HG02798 (cell line): ENCODE measurements around the gene CDKN2B-AS1.

Experiments
- ATAC-seq: cut with Tn5 transposase; IDR thresholded peaks from one replicate; pipeline ENCODE4 v1.9.1; 2021; ENCODE audit warnings: mild to moderate bottlenecking; ENCODE audit not compliant: unreplicated experiment, poor library complexity

The CDKN2B-AS1 gene

DNA sequence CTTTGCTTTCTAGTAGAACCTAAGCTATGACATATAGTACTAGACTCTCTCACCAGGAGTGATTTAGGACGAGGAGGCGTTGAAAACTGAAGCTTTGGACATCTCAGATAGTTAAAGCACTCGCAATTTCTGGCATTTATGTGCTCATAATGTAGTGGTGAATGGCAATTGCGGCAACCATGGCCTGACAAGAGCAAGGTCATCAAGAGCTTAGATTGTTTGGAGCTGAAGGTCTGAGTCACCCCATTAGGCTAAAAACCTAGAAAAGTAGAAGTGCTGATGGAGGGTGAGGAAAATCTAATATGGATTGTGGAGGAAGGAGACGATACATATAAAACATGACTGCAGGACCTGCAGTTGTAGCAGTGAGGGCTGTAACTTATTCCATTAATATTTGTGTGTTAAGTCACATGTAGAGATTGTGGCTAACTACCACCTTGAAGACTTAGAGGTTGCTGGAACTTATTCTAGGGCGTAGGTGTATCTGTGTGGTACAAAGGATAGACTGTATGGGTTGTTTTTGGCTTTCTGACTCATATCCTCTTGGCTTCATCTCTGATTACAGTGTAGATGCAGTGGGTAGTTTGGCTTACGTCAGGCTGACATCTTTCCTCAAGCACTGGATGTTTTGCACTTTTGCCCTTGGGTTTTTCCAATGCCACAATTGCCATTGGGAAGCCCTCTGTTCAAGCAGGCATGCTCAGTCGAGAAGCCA, 153.4 kb downstream of the CDKN2B-AS1 start:
- ATAC-seq = no peak

DNA sequence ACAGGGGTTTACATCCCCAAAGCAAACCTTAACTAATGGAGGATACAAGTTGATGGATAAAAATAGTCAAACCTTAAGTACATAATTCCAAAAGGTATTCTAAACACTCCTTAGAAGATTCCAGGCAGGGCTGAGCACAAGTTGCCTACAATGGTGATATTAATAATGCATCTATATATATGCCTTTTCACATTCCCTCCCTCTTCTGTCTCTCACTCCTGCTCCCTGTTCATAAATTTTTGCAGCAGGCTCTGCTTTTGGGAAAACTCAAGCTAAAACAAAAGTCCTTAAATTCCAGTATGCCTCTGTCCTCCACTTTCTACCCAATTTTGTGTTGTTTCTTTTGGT, 153.9 kb downstream of the CDKN2B-AS1 start:
- ATAC-seq = no peak

DNA sequence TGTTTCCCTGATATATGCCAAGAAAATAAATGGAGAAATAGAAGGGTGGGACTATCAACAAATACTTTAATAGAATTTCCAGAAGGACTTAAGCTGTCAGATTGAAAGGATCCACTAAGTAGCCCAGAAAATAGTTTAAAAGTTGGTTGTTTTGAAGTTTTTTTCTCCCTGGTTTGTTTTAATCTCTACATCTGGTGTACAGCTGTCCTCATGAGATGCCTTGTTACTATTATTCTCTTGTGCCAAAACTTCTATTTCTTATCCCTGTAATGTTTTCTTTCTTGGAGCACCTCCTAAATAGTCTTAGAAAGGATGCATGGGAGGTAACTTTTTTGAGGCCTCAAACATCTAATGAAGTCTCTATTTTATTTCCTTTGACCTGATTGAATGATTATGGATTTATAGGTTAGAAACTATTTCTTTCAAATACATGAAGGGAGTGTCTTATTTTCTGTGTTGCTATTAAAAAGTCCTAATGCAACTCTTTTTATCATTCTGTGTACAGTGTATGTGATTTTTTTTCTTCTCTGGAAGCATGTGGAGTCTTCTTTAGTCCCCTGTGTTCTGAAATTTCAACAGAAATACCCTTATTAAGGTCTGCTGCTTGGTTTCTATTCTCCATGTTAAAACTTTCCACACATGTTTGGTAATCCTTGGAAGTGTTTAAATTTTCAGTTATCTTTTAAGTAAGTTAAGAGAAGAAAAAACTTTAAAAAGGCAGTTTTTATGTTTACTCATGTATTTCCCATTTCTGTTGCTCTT, 154.5 kb downstream of the CDKN2B-AS1 start:
- ATAC-seq = no peak

DNA sequence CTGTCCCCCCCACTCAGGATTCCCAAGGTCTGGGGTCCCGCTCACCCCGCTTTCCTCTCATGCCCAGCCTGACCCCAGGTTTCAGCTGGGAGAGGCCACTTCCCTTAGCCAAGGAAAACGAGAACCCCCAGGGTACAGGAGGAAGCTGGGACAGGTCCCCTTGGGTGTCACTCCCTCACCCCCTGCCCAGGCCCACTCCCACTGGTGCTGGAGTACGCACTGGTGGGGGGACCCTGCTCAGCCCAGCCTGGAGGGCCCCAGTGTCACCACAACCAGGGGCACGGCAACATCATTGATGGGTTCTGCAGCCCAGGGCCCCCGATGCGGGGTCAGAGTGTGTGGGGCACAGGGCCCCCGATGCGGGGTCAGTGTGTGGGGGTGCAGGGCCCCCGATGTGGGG, 159.5 kb downstream of the CDKN2B-AS1 start:
- no peak for ATAC-seq

DNA sequence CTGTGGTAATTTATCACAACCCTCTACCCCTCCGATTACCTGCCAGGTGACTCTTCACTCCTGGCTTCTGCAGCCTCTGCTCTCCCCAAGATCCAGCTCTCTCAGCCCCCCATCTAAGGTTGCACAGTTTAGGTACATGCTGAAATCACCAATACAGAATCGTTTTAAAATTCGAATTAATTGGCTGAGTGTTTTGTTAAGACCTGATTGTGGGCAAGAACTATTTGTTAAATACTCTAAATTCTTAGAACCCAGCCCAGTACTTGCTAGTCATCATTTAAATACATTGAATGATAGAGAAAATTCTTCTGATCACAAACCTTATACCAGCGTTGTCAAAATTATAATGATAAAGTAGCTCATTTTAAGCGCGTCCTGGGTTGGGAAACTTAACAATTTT, 162.0 kb downstream of the CDKN2B-AS1 start:
- no peak for ATAC-seq

DNA sequence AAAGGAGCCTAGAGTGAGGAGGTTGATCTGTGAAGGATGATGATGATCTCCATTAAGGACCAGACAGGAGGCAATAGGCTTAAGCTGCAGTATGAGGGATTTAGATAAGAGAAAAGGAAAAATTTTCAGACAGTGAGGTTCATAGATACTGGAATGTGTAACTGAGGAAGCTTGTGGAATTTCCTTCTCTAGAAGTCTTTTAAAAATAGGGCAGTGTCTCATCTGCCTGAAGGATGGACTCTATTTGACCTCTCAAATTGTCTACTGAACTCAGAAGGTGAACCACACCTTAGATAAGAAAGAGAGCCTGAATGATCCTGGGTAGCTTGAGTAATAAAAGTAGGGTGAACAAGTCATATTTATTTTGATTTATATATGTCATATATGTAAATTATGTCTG, 162.7 kb downstream of the CDKN2B-AS1 start:
- ATAC-seq = no peak

DNA sequence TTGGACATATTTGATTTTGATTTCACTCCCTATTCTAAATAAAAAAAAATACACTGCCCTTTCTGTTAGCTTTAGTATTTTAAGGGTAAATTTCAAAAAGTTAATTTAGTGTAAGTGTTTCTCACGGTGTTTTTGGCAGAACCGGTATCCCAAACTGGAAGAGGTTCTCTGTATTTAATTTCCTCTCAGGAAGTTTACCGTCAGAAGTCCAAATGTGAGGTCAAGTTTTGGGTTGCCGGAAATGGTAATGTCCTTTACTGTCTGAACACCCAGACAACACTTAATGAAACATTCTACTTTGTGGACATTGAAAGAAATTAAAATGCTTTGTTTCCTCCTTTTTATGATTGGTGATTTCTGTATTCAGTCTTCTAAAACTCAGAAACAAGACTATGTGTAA, 163.2 kb downstream of the CDKN2B-AS1 start:
- no peak for ATAC-seq

DNA sequence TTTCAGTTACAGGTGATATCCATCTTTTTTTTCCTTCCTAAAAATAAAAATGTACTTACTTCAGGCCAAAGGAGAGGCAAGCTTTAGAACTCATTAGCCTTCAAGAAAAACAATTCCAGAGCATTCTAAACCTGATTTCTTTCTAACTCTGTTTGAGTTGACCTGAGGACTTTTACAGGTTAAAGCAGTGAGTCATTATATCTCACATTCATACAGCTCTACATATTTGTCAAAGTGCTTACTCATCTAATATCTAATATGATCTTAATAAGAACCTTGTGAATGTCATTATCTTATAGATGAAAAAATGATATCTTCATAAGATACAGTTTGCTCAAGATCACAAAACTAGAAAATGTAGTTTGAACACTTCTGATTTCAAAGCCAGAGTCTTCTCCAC, 163.7 kb downstream of the CDKN2B-AS1 start:
- no peak for ATAC-seq

DNA sequence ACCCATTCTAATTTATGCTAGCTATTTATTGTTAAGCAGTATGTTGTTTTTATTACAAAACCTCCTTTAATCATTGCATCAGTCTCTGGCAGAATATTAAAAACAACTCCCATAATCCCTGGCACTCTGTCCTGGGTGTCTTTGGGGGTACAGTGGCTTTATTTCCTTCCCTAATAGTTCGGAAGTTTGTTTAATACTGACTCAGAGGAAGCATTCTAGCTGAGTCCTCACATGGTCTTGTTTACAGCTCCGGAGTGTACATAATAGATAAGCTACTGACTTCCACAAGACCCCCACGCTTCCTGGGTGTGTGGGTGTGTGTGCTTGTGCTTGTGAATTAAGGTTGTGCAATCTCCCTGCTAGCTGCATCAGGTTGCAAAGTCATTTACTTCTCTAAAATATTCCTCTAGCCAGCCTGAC, 164.3 kb downstream of the CDKN2B-AS1 start:
- no peak for ATAC-seq

DNA sequence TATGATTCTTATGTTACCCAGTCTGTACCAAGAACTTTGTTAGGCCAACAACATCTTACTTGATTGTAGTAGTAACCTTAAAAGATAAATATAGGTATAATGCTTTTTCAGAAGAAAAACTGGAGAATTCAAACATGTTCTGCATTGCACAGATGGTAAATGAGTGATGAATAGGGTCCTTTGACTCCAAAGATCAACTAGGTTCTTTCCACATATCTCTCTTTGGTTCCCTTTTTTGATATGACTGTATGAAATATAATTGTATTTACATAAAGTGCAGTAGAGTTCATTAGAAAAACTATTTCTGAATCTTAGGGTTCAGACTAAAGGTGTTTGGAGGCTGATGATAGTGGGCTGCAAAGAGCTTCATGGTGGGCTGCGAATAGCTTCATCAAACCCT, 165.0 kb downstream of the CDKN2B-AS1 start:
- ATAC-seq = no peak

DNA sequence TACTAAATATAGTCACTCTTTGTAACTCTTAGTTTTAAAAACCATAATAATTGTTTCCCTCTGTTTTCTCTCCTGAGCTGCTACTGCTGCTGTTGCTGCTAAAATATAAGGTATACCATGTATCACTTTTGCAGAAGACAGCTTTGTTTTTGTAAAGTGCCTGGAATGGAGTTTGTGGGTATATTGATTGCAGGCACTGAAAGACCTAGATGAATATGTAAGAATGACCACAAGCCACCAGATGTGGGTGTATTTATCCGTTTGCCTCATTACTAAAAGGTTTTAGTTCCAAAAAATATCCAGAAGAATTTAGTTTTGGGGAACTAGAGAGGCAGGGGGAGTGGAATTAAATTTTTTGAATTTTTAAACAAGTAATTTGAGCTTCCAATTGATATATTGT, 165.6 kb downstream of the CDKN2B-AS1 start:
- no peak for ATAC-seq

DNA sequence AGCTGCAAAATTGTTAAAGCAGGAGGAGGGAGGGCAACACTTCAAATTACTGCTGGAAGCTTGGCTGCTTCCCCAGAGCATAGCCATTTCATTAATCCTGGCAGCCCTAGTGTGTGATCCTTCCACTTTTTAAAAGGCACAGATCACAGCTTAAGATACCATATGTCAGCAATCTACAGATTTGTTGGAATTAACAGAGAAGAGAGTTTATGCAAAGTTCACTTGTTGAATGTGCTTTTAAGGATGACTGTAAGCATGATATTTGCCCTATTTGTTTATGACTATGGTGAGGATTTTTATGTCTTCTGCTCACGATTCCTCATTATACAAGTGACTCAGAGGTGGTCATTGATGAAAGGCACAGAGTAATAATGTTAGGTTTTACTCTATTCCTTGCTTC, 170.6 kb downstream of the CDKN2B-AS1 start:
- no peak for ATAC-seq

DNA sequence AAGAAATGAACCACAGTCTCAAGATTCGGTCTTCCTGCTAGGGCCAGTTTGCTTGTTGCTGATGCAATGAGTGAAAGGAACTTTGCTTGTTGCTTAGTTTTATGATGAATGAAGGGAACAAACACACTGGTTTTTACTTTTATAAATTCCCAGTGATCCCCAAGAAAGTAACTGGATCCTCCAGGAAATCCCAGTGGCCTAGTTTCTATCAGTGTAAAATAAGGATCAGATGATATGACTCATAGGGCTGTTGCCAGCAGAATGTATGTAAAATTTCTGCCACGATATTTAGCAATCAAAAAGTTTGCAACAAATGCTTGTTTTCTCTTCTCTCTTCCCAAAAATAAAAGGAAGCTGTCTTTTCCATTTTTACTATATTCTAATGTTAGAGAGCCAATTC, 174.7 kb downstream of the CDKN2B-AS1 start:
- no peak for ATAC-seq

DNA sequence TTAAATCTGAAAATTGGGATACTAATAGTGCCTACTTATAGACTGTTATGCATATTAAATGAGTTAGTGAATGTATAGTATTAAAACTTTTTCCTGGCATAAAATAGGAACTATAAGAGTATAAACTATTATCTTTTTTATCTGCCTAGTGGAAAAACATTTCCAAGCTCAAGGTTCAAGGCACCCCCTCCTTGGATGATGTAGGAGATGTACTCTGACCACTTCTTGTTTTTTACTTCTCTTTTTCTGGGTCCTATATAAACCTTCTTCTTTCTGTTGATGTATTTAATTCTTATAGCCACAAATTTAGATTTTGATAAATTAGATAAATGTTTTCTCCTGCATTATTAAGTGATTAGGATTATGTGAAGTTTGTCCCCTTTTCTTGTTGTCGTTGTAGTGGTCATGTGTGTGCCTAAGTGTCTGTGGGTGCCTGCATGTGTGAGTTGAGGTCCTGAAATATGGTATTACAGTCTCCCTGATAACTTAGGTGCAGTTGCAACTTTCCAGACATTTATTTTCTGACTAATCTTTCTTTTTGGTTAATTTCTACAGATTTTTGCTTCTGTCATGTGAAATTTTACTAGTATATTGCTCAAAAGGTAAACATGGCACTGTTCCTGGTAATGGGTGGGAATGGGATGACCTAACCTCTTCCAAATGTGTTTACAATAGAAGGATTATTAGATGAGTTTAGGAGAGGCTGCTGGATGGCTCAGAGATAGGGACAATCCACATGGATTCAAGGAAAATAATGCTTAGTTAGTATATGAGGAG, 175.3 kb downstream of the CDKN2B-AS1 start:
- ATAC-seq = no peak
